Measurements from ENCODE around the gene DTNB. TPM values are rescaled to one million over a fixed set of nuclear protein-coding genes. Genes with fewer than 3 reads are reported as not detected.
"Not testable (repeated sequence)": the region's sequence is repeated elsewhere in the genome, so short reads cannot be mapped to it uniquely, and the experiment has no call there.

Gene DTNB
- polyA plus RNA-seq, 1 of the 3 experiments (the other 2 are of a cell fraction): 15.3 TPM

DNA sequence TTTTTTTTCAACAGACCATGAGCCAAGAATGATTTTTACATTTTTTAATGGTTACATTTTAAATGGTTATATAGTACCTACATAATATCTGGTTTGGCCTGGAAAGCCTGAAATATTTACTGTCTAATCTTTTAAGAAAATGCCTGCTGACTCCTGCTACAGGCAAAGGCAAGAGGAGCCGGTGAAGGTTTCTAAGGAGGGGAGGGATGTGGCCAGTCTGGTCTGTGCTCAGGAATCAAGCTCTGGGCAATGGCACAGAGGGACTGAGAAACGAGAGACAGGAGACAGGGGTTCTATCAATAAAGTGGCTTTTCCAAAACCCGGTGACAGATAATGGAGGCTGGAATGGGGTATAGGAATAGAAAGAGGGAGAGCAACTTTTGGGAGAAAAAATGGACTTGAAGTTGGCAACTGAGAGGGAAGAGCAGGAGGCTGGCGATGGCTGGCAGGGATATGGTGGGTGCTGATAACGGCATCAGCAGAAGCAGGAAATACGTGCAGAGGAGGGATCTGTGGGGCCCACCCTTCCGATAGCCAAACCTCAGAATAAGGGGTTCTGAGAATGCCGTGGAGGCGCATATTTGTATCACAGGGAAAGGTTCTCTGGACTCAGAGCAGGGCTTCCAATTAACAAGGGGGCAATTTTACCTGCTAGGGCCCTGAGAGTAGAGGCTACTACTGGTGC, 267.6 kb downstream of the DTNB start:
- DNase-seq: no peak
- Histone ChIP-seq H3K4me3 (ENCODE audit: low read depth in 2 of 2, low read length in 1 of 2) (no peak overlapping the region), H2AFZ (ENCODE audit: low read depth) (no peak overlapping the region), H4K20me1 (ENCODE audit: insufficient read depth) (no peaks in the 10 kb centered on the region), H3K9me2 (no peaks in the 10 kb centered on the region), H3F3A (replicated peaks; ENCODE audit: insufficient read depth) (no peaks in the 10 kb centered on the region), H3K27ac (ENCODE audit: low read depth in 2 of 2, low read length in 1 of 2) (no peak overlapping the region), H3K9me3 (no peaks in the 10 kb centered on the region), H3K4me1 (ENCODE audit: control insufficient read depth in 1 of 2, insufficient read depth in 2 of 2, low read depth in 1 of 2, low read length in 1 of 2) (peaks cover 0 to 15% of the 10 kb centered on the region in 2 experiments; a peak in 1 of 4 replicates), H3K27me3 (ENCODE audit: insufficient read depth) (no peaks in the 10 kb centered on the region), H3K36me3 (replicated peaks in 1 of 2; ENCODE audit: control insufficient read depth in 1 of 2, insufficient read depth in 2 of 2, low read length in 1 of 2) (no peaks in the 10 kb centered on the region), H3K4me2 (no peak overlapping the region), H3K9ac (no peak overlapping the region), H3K79me2 (ENCODE audit: insufficient read depth) (no peaks in the 10 kb centered on the region)
- CTCF ChIA-PET: no interaction called here
- POLR2A ChIA-PET: no interaction called here
- TF ChIP-seq FOSL2 (IDR thresholded peaks at IDR 0.05; ENCODE audit: borderline replicate concordance, low read depth) (no peak), FOXJ3 (CRISPR knock-in tag; IDR thresholded peaks at IDR 0.05) (no peak)
- TF ChIP-seq, protein P1, sequence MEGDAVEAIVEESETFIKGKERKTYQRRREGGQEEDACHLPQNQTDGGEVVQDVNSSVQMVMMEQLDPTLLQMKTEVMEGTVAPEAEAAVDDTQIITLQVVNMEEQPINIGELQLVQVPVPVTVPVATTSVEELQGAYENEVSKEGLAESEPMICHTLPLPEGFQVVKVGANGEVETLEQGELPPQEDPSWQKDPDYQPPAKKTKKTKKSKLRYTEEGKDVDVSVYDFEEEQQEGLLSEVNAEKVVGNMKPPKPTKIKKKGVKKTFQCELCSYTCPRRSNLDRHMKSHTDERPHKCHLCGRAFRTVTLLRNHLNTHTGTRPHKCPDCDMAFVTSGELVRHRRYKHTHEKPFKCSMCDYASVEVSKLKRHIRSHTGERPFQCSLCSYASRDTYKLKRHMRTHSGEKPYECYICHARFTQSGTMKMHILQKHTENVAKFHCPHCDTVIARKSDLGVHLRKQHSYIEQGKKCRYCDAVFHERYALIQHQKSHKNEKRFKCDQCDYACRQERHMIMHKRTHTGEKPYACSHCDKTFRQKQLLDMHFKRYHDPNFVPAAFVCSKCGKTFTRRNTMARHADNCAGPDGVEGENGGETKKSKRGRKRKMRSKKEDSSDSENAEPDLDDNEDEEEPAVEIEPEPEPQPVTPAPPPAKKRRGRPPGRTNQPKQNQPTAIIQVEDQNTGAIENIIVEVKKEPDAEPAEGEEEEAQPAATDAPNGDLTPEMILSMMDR (IDR thresholded peaks at IDR 0.05): no peak
- WGBS (ENCODE audit: low lambda C conversion rate): 89% methylated on average over 9 of the region's 9 CpGs

- H3K9me3 ChIP-seq; H3K27me3 ChIP-seq (ENCODE audit: insufficient read depth); H4K20me1 ChIP-seq (ENCODE audit: insufficient read depth); DNase-seq; H3K36me3 ChIP-seq (replicated peaks in 1 of 2; ENCODE audit: control insufficient read depth in 1 of 2, insufficient read depth in 2 of 2, low read length in 1 of 2); H3K79me2 ChIP-seq (ENCODE audit: insufficient read depth); H3K4me2 ChIP-seq; H3K9ac ChIP-seq; POLR2A ChIA-PET; H3K4me3 ChIP-seq (ENCODE audit: low read depth in 2 of 2, low read length in 1 of 2); H3K9me2 ChIP-seq; H3K27ac ChIP-seq (ENCODE audit: low read depth in 2 of 2, low read length in 1 of 2); H3F3A ChIP-seq (replicated peaks; ENCODE audit: insufficient read depth); H2AFZ ChIP-seq (ENCODE audit: low read depth): not testable (repeated sequence)
- peaks cover 6 to 31% of the 10 kb centered on the region in 2 experiments; a peak in 2 of 4 replicates for H3K4me1 ChIP-seq (ENCODE audit: control insufficient read depth in 1 of 2, insufficient read depth in 2 of 2, low read depth in 1 of 2, low read length in 1 of 2)
- 94% methylated on average over 13 of the region's 13 CpGs for WGBS (ENCODE audit: low lambda C conversion rate)
- CTCF ChIA-PET: interaction anchor here (1.0 to 3.6 kb wide), 3 partner anchors 27 to 174 kb away, joined by 3 to 10 read pairs (median 4); no protein-coding TSS in a partner anchor
Observed at GRCh38 chr2:25403120-25403760, 270.1 kb downstream of the DTNB start.

DNA sequence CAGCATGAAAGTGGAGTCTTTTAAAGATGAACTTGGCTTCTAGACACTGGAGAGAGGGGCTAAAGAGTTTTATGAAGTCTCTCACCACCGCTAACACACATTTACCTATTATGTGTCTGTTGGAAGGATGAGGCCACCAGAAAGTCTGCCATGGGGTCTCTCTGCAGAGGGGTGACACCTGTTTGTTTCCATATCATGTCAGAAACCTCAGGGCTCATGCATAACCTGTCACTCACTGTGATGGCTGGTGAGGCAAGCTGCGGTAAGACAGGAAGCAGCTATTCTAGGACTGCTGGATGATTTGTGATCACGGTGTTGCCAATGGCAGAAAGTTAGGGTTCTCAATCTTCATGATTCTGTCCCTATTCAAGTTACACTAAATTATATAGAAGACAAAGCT, 270.9 kb downstream of the DTNB start:
- CTCF ChIA-PET: interaction anchor here (1.2 to 3.6 kb wide), 4 partner anchors 27 to 156 kb away, joined by 3 to 10 read pairs (median 4); no protein-coding TSS in a partner anchor
- WGBS (ENCODE audit: low lambda C conversion rate): 100% methylated on average over 3 of the region's 3 CpGs
- TF ChIP-seq TCF12 (IDR thresholded peaks at IDR 0.05) (no peak), CHD2 (IDR thresholded peaks at IDR 0.05; ENCODE audit: low read length, partially characterized antibody) (no peak), YY1 (IDR thresholded peaks at IDR 0.05; ENCODE audit: low read depth) (no peak), EP300 (IDR thresholded peaks at IDR 0.05; ENCODE audit: borderline replicate concordance in 1 of 2, low read depth in 1 of 2, low read length in 1 of 2) (no peak), EZH2phosphoT487 (IDR thresholded peaks at IDR 0.05; ENCODE audit: borderline replicate concordance, low read depth) (no peak), REST (IDR thresholded peaks at IDR 0.05; ENCODE audit: low read depth, low read length) (no peak), FOSL2 (IDR thresholded peaks at IDR 0.05; ENCODE audit: borderline replicate concordance, low read depth) (no peak), FOXJ3 (CRISPR knock-in tag; IDR thresholded peaks at IDR 0.05) (no peak), TEAD4 (IDR thresholded peaks at IDR 0.05; ENCODE audit: borderline replicate concordance, insufficient read depth) (no peak), RXRA (IDR thresholded peaks at IDR 0.05; ENCODE audit: borderline replicate concordance, low read depth) (no peak), RFX5 (IDR thresholded peaks at IDR 0.05; ENCODE audit: low read length) (no peak)
- TF ChIP-seq, protein P2, sequence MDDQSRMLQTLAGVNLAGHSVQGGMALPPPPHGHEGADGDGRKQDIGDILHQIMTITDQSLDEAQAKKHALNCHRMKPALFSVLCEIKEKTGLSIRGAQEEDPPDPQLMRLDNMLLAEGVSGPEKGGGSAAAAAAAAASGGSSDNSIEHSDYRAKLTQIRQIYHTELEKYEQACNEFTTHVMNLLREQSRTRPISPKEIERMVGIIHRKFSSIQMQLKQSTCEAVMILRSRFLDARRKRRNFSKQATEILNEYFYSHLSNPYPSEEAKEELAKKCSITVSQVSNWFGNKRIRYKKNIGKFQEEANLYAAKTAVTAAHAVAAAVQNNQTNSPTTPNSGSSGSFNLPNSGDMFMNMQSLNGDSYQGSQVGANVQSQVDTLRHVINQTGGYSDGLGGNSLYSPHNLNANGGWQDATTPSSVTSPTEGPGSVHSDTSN (IDR thresholded peaks at IDR 0.05): no peak

More for the DNA sequence above, 270.9 kb downstream of the DTNB start:
- H4K20me1 ChIP-seq (ENCODE audit: insufficient read depth): no peaks in the 10 kb centered on the region
- no peaks in the 10 kb centered on the region for H3K36me3 ChIP-seq (replicated peaks in 1 of 2; ENCODE audit: control insufficient read depth in 1 of 2, insufficient read depth in 2 of 2, low read length in 1 of 2)
- H3F3A ChIP-seq (replicated peaks; ENCODE audit: insufficient read depth): no peaks in the 10 kb centered on the region
- no peaks in the 10 kb centered on the region for H3K27me3 ChIP-seq (ENCODE audit: insufficient read depth)
- H3K4me3 ChIP-seq (ENCODE audit: low read depth in 2 of 2, low read length in 1 of 2): no peak overlapping the region
- no peak for DNase-seq
- H3K4me1 ChIP-seq (ENCODE audit: control insufficient read depth in 1 of 2, insufficient read depth in 2 of 2, low read depth in 1 of 2, low read length in 1 of 2): peaks cover 6 to 38% of the 10 kb centered on the region in 2 experiments; a peak in 2 of 4 replicates
- H2AFZ ChIP-seq (ENCODE audit: low read depth): no peak overlapping the region
- no peak overlapping the region for H3K9ac ChIP-seq
- H3K27ac ChIP-seq (ENCODE audit: low read depth in 2 of 2, low read length in 1 of 2): no peak overlapping the region
- H3K9me2 ChIP-seq: no peaks in the 10 kb centered on the region
- no peak overlapping the region for H3K4me2 ChIP-seq
- POLR2A ChIA-PET: no interaction called here
- H3K79me2 ChIP-seq (ENCODE audit: insufficient read depth): no peaks in the 10 kb centered on the region
- no peaks in the 10 kb centered on the region for H3K9me3 ChIP-seq

All from SK-N-SH (cell line).